ENCODE measurements around the gene SLC25A23.

- TF ChIP-seq, protein P1, sequence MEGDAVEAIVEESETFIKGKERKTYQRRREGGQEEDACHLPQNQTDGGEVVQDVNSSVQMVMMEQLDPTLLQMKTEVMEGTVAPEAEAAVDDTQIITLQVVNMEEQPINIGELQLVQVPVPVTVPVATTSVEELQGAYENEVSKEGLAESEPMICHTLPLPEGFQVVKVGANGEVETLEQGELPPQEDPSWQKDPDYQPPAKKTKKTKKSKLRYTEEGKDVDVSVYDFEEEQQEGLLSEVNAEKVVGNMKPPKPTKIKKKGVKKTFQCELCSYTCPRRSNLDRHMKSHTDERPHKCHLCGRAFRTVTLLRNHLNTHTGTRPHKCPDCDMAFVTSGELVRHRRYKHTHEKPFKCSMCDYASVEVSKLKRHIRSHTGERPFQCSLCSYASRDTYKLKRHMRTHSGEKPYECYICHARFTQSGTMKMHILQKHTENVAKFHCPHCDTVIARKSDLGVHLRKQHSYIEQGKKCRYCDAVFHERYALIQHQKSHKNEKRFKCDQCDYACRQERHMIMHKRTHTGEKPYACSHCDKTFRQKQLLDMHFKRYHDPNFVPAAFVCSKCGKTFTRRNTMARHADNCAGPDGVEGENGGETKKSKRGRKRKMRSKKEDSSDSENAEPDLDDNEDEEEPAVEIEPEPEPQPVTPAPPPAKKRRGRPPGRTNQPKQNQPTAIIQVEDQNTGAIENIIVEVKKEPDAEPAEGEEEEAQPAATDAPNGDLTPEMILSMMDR (IDR thresholded peaks at IDR 0.05), result no peak
- TF ChIP-seq EZH2phosphoT487 (IDR thresholded peaks at IDR 0.05) (no peak), EZH2 (IDR thresholded peaks at IDR 0.05) (no peak)
These were observed 9.4 kb downstream of the SLC25A23 start for GRCh38 chr19:6450166-6450565.
